Panc1 (cell line): Measurements from ENCODE around the gene ARFGEF2.

Source experiments
- CTCF ChIP-seq: fragments of 450-650 bp; IDR thresholded peaks from 2 replicates; pipeline ENCODE4 v1.5.1; 2017; ENCODE audit warnings: mild to moderate bottlenecking
- POLR2AphosphoS5 ChIP-seq: IDR thresholded peaks from 2 replicates; pipeline ENCODE4 v1.6.1; 2012; ENCODE audit warnings: mild to moderate bottlenecking, low read depth, low read length, moderate library complexity
- REST ChIP-seq, 2 experiments: IDR thresholded peaks; 2 replicates each; pipeline ENCODE4 v1.6.1; 2011 to 2012; ENCODE audit warnings: low read depth in 2 of 2, control low read depth in 1 of 2, low read length in 1 of 2, mild to moderate bottlenecking in 1 of 2, moderate library complexity in 1 of 2; ENCODE audit not compliant: insufficient read depth in 1 of 2
- SIN3A ChIP-seq: IDR thresholded peaks from 2 replicates; pipeline ENCODE4 v1.6.1; 2012; ENCODE audit warnings: low read depth, mild to moderate bottlenecking, low read length, moderate library complexity, borderline replicate concordance; ENCODE audit not compliant: insufficient read depth
- TCF7L2 ChIP-seq: IDR thresholded peaks from 2 replicates; pipeline ENCODE4 v1.6.1; 2011; ENCODE audit warnings: mild to moderate bottlenecking, low read depth, low read length, inconsistent platforms

GRCh38 chr20:48941467-48941866, 20.0 kb downstream of the ARFGEF2 start:
- TF ChIP-seq CTCF (no peak), POLR2AphosphoS5 (no peak), REST (IDR thresholded peaks at IDR 0.05; ENCODE audit: insufficient read depth in 1 of 2, low read depth in 2 of 2, low read length in 1 of 2) (no peak), SIN3A (no peak), TCF7L2 (no peak)
